NCI-H2227 (cell line): ENCODE measurements around the gene IGFBP6.
"Not testable (repeated sequence)": the region's sequence is repeated elsewhere in the genome, so short reads cannot be mapped to it uniquely, and the experiment has no call there.

Experiments
- DNase-seq: peaks from one replicate; lab custom pipeline; 2025; ENCODE audit not compliant: unreplicated experiment; lab: John Stamatoyannopoulos, UW

IGFBP6 gene

DNA sequence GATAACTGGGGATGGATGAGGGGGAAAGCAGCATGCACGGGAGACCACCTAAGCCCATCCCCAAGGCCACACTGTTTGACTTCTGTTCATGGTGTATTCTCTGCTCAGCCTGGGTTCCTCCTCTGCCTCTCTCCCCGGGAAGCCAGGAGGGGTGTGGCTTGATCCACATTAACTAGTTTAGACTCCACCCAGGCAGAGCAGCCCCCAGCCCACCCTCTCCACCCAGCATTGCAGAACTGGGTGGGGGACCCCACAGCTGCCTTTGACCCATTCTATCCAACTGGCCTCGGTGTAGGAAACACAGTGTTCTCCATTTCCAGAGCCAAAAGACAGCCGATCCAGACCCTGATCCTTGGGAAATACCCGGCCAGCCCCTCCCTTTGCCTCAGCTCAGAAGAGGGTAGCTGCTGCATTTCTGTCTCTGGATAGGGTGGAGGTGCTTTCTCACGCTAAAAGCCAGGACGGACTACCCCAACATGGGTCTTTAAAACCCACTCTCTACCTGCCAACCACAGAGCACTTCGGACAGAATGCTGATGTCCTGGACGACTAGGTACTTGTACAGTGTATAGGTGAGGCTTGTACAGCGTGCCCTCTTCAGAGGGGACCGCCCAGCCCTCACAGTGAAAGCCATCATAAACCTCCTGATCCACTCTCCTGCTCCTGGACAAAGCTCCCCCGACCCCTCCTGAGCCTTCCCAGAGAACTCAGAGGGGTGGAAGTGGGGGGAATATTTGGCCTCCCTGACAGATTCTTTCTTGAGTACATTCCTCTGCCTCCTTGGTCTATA, 27.7 kb upstream of the IGFBP6 start:
- DNase-seq = no peak

DNA sequence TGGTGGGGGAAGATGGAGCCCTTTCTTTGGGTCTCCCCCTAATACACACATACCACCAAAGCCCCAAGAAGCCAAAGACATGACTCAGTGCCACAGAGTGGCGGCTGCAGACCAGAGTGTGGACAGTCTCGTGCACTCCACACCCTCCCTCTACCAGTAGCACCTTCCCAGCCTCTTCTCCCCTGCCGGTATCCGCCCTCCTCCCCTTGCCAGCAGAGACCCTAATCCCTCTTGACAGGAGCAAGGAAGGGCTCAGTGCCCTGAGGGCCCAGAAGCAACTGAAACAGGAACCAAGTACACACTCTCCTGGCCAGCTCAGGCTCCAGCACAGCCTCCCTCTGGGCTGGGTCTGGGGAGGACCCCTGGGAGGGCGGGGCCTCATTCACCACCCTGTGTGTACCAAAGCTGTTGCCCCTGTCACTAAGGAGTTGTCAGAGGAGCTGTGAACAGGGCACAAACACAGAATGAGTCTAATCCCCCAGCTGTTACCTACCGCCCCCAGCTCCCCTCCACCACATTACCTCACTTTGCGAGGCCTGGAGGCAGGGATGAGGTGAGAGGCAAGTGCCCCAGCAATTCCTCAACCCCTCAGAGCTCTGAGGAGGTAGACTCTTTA, 26.5 kb upstream of the IGFBP6 start:
- no peak for DNase-seq

DNA sequence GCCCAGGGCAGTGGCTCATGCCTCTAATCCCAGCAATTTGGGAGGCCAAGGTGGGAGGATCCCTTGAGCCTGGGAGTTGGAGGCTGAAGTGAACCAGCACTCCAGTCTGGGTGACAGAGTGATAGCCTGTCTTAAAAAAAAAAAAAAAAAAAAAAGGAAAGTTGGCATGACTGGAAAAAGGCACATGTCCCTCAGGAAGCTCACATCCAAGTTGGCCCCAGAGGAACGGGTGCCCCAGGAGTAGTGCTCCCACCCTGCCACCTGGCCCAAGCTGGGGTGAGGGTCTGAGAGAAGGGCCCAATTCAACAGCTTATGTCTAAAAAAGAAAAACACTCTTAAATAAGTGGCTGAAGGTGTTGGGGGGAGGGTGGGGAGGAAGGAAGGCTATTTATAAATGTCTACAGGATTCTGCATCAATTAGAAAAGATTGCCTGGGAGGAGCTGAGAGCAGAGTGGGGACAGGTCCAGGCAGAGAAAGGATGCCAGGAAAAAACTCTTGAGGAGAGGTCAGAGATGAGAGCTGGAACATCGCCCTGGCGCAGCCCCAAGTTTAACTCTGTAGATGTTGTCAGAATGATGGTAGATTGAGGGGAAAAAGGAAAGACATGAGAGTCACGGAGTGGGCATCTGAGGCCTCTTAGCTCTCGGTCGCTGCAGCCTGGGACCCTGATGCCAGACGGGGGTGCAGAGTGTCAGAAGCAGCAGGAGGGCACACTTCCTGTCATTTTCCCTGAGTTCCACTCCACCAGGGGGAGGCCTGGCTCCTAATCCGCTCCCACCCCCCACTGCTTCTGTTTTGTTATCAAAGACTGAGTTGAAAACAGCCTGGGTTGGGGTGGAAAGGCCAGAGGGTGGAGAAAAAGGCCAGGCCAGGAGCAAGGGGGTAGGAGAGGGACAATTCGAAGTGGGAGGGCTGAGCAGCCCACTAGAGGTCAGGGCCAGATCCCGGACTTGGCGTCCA, 25.6 kb upstream of the IGFBP6 start:
- peak; percentile 51 for DNase-seq

DNA sequence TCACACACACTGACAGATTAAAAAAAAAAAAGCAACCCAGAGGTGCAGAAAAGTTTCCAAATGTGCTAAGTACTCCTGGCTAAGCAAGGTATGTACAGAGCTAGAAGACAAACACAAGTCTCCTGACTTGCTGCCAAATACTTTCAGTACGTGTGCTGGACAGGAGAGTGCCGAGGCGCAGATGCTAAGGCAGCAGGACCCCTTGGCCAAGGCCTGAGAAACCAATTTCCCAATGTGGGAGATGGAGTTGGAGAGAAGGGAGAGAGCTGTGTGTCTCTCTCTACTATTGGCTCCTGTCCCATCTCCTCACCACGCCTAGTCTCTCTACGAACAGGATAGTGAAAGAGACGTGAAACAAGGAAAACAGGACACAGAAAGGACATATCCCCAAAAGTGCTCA, 23.6 kb upstream of the IGFBP6 start:
- no peak for DNase-seq

DNA sequence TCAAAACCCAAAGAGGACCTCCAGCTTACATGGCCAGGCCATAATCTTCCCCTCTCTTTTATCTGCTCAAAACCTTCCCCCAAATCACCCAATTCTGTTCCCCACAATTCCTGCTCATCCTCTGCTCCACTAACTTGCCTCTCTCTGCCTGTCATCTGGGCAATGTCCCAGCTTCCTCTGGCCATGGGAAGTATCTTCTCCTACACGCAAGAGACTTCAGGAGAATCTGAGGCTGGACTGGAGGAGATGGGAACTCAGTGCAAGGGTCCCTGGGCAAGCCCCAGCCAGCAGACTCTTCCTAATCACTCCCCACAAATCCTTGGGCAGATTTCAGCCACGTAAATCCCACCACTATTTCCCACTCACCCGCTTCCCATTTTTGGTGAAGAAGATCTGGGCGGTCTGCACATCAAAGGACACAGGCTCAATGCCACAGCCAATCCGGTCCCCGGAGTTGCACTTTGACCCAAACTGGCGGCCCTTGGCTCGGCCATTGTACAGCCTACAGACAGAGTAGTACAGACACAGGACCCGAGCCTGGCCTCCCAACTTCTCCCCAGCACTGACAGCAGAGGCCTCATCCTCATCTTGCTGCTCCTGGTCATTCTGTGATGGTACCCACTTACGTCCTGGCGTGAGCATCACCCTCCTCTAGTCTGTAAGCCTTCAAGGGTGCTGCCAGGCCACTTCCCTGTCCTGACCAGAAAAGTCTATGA, 23.0 kb upstream of the IGFBP6 start:
- DNase-seq = no peak

DNA sequence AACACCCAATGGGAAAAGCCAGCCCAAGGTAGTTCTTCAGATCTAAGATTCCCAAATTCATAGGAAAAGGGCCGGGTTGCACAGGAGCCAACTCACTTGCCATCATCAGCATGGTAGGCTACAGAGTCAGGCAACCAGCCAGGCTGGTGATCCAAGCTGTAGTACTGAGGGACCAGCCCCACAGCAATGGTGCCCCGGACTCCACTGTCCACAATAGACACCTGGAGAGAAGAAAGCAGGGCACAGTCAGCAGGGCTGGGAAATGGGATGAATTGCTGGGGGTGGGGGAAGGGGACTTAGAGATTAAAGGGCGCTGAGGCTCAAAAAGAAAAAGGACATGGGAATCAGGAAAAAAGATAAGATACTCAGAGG, 22.5 kb upstream of the IGFBP6 start:
- no peak for DNase-seq

DNA sequence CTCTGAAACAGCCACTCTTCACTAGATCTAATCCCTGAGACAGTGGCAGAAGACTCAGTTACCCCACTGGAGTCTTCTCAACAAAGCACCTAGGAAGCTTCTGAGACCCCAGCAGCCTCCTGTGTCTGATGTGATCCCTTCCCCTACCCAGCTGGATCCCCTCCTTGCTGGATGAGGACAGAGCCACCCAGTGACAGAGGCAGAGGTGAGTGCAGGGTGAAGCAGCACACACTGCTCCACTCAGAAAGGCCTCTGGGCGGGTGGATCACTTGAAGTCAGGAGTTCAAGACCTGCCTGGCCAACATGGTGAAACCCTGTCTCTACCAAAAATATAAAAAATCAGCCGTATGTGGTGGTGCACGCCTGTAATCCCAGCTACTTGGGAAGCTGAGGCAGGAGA, 21.0 kb upstream of the IGFBP6 start:
- no peak for DNase-seq

DNA sequence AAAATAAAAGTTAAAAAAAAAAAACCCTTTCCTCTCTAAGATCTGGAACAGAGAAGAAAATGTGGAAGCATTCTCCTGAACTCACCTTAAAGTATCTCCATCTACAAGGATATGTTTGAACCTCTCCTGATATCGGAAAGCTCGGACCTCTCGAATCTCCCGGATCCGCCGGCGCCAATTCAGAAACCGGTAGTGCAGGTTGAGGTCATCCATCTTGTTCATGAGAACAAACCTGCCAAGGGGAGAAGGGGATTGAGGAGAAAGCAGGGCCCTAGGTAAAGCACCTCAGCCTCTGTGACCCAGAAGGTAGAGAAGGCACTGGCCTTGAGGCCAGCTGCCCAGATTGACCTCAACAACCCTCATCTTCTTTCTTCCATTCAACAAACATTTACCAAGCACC, 20.4 kb upstream of the IGFBP6 start:
- no peak for DNase-seq

DNA sequence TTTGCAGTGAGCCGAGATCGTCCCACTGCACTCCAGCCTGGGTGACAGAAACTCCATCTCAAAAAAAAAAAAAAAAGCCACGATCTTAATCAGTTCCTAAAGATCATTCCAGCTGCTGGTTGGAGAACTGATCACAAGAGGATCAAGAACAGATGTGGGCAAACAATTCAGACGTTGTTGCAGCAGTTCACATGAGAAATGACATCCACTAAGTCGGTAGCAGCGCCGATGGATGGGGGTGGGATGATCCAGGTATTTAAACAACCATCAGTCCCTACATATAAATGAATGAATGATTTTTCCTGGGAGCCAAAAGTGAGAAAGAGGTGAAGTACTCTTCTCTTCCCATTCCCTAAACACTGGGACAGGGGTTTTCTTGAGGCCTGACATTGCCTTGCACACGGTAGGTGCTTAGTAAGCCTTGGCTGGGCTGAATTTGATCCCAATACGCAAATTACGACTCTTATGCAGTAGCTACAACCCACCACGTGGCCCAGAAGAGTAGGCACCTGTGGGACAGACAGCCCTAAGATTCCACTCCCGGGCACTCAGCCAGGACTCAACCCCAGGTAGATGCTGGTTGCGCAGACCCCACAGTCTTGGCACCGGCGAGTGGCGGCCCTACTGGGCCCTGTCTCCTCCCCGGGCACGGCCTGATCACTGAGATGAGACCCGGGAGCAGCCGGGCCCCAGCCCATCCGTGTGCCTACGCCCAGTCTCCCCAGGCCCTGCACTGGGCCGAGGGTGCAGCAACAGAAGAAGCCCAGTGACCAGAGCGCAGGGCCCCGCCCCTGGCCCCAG, 18.8 kb upstream of the IGFBP6 start:
- DNase-seq = peak; percentile 50

DNA sequence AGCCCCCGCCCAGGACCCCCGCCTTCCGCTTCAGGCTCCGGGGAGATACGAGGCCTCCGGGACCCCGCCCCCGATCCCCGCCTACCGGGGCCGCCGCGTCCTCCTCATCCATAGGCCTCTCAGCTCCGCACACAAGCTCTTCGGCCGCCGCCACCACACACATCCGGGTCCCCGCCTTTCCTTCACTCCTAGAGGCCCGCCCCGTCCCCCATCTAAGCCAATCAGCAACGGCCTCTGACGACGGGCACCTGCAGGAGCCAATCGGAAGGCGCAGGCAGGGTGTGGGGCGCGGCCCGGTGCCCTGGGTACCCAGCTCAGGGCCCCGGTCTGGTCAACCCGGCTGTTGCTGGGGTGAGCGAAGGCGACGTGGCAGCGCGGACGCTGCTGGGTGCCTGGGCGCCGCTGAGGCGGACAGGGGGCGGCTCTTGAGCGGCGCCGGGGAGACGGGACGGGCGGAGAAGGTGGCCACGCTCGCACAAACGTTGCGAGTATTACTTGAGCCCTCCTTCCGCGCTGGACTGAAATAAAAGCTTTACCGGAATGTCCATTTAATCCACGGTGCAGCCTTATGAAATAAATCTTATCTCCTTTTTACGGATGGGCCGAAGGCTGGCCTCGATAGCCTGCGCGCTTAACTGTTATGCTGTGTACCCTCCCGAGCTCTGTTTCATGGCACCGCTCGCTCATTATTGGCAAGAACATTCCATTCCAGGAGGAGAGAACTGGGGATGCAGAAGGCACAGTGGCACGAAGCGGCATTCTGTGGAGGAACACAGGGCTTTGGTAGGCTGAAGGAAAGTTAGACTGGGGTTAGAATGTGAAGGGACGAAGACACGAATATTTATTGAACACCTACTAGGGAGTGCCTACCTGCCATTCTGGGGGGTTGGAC, 18.0 kb upstream of the IGFBP6 start, which contains the start of gene SPRYD3:
Gene SPRYD3, minus strand, starts transcription at position 165 of the 892 bp plus-strand sequence. Its CDS starts 57 bp downstream, at position 108.
- DNase-seq = peak; percentile 93

DNA sequence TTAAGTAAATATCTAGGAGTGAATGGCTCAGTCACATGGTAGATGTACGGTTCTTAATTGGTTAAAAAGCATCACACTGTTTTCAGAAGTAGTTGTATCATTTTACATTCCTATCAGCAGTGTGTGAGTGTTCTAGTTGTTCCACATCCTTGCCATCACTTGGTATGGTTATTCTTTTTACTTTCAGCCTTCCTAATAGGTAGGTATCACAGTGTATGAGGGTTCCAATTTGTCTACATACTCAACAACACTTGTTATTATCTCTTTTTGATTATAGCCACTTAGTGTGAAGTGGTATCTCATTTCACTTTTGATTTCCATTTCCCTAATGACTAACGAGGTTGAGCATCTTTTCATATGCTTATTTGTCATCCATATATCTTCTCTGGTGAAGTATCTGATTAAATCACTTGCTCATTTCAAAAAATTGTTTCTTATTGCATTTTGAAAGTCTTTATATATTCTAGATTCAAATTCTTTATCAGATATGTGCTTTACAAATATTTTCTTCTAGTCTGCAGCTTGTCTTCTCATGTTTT, 14.8 kb upstream of the IGFBP6 start:
- no peak for DNase-seq

DNA sequence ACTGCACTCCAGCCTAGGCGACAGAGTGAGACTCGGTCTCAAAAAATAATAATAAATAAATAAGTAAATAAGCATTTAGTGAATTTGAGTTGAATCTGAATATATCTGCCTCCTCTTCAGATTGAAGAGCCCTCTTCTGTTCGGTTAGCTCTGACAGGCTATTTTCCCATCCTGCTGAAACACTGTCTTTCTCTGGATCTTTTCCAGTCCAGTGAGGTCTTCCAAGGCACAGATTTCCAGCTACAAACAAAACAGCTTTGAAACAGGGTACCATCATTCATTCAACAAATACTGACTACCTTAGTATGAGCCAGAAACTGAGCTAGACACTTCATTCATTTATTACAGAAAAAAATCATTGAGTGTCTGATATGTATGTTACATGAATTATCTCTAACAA, 11.1 kb upstream of the IGFBP6 start:
- DNase-seq = no peak

DNA sequence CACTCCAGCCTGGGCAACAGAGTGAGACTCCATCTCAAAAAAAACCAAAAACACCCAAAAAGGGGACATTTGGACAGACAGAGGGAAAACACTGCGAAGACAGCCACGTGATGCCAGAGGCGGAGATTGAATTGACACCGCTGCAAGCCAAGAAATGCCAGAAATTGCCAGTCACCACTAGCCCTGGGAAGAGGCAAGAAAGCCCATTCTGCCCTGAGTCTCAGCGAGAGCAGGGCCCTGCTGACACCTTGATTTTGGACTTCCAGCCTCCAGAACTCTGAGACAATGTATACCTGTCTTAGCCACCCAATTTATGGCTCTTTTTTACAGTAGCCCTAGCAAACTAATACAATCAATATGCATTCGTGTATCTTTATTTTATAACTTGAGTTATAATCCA, 7.4 kb upstream of the IGFBP6 start:
- no peak for DNase-seq

DNA sequence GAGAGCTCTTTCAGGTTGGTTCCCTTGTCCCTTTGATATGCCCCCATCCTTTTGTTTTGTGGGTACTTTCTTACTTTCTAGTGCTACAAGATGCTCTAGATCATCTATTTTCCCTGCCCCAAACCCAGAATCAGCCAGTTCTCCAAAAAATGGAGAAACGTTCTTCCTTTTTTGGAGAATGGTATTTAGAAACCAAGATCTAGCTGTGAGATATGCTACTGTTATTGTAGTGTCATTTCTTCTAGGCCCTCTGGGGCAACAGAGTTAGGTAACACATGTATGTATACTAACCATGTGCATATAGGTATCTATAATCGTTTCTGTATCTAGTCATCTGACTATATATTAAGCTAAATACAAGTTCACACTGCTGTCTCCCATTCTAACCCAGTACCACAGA, 6.9 kb upstream of the IGFBP6 start:
- no peak for DNase-seq

DNA sequence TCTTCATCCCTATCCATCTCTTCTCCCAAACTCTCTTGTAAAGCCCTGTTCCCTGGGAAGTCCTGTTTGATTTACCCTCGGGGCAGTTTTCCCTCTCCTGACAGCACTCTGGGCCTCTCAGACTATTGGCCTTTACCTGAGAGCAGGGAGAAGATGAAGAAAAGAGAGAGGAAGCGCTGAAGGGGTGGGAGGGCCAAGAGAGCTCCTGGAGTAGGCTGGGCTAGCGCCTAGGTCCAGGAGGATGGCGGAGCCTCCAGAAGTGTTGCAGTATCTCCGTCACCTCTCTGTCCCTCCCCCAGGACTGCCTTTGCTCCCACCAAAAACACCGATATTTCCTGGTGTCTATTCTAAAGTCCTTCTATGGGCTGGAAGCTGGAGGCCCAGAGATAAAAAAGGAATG, 5.7 kb upstream of the IGFBP6 start:
- no peak for DNase-seq

DNA sequence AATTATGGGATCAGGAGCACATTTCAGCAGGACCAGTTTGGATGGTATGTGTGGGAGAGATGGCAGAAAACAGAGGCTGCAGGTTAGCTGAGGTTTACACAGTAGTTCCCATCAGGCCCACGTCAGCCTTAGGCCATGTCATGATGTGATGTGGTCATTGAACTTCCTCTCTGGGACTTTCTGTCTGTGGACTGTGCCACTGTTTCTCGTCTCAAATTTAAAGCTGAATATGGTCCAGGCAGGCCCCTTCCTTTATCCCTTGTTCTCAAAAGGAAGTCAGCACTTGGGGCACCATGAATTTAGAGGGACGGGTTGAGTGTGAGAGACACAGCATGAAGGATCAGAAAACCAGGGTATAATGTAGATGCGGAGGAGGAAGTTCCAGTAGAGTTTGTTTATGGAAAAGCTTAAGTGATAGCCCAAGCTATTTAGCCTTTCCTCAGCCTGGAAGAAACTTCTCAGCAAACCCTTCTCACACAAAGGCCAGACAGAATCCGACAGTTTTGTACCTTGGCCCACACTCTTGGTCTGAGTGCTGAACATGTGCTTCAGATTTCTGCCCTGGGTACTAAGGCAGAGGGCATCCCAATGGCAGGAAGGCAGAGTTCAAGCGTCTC, 3.6 kb upstream of the IGFBP6 start:
- no peak for DNase-seq

DNA sequence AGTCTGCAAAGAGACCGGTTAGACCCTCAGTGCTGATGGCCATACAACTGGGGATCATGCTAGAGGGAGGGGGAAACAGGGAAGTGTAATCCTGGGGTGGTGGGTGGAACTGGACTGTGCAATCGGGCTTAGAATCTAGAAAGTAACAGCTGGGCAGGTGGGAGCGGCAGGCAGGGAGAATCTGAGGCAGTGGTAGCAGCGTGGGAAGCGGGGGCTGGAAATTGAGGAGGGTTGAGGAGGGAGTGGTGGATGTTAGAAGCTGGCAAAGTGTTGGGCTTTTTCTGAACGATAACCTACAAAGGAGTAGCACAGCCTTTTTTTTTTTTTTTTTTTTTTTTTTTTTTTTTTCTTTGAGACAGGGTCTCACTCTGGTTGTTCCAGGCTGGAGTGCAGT, 3.1 kb upstream of the IGFBP6 start:
- DNase-seq = no peak

DNA sequence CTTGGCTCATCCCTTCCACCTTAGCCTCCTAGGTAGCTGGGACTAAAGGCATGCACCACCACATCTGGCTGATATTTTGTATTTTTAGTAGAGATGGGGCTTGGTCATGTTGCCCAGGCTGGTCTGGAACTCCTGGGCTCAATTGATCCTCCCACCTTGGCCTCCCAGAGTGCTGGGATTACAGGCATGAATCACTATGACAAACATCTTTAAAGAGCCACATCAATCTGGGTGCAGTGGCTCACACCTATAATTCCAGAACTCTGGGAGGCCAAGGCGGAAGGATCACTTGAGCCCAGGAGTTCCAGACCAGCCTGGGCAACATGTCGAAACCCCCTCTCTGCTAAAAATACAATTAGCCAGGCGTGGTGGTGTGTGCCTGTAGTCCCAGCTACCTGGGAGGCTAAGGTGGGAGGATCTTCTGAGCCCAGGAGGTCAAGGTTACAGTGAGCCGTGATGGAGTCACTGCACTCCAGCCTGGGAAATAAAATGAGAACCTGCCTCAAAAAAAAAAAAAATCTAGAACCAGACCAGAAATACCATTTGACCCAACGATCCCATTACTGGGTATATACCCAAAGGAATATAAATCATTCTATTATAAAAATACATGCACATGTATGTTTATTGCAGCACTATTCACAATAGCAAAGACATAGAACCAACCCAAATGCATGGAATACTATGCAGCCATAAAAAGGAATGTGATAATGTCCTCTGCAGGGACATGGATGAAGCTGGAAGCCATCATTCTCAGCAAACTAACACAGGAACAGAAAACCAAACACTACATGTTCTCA, 2.5 kb upstream of the IGFBP6 start:
- DNase-seq = not testable (repeated sequence)
